Activated T-helper 2 cell treated with anti-CD3 and anti-CD28 coated beads, Interferon-gamma antibody, Interleukin-2, Interleukin-4, amounts not matched to agents 10 μg/mL and 5 μg/mL and 100 μg/mL, durations not matched to agents 14 hours and 24 hours and 36 hours (primary cell): ENCODE data around the gene GALNT14. TPM values are rescaled to one million over a fixed set of nuclear protein-coding genes. Genes with fewer than 3 reads are reported as not detected.

Source experiments
- DNase-seq: peaks from one replicate; pipeline ENCODE4 v3.0.0; 2021; ENCODE audit warnings: low spot score
- H3K27ac Mint-ChIP-seq: one replicate; pipeline ENCODE4 v1.8.0; 2021; ENCODE audit warnings: mixed read lengths
- H3K27me3 Mint-ChIP-seq: one replicate; pipeline ENCODE4 v1.8.0; 2021; ENCODE audit warnings: low read depth, mixed read lengths
- H3K36me3 Mint-ChIP-seq: one replicate; pipeline ENCODE4 v1.8.0; 2021; ENCODE audit warnings: low read depth, mixed read lengths
- H3K4me1 Mint-ChIP-seq: one replicate; pipeline ENCODE4 v1.8.0; 2021; ENCODE audit warnings: low read depth, mixed read lengths
- H3K4me3 Mint-ChIP-seq: one replicate; pipeline ENCODE4 v1.8.0; 2021; ENCODE audit warnings: low read depth, mild to moderate bottlenecking, moderate library complexity, mixed read lengths
- H3K9me3 Mint-ChIP-seq: one replicate; pipeline ENCODE4 v1.8.0; 2021; ENCODE audit warnings: mixed read lengths
- intact Hi-C: fragments of 100-400 bp; cut with micrococcal nuclease; formaldehyde crosslinking; loops from one replicate; pipeline ENCODE4 v1.15.1; 2023
- total RNA-seq: library from RNA; stranded (reverse); gene quantifications from 2 replicates; pipeline ENCODE4 v1.2.3, GENCODE V29; 2022

GALNT14 gene
- total RNA-seq, 1 donor from 2014 or later = 0.50 TPM

GRCh38 chr2:30964334-30965005 is 173.8 kb downstream of the GALNT14 start:
- Mint-ChIP-seq H3K27ac (no peak overlapping the region), H3K4me1 (no peaks in the 10 kb centered on the region), H3K36me3 (no peaks in the 10 kb centered on the region), H3K27me3 (no peaks in the 10 kb centered on the region), H3K9me3 (no peaks in the 10 kb centered on the region), H3K4me3 (no peak overlapping the region)
- intact Hi-C loops = no loop called here
- no peak for DNase-seq

- intact Hi-C loops = no loop called here
- H3K4me3 Mint-ChIP-seq = no peak overlapping the region
- no peak for DNase-seq
- no peak overlapping the region for H3K27ac Mint-ChIP-seq
- no peaks in the 10 kb centered on the region for H3K4me1 Mint-ChIP-seq
- no peaks in the 10 kb centered on the region for H3K36me3 Mint-ChIP-seq
- H3K27me3 Mint-ChIP-seq = no peaks in the 10 kb centered on the region
- no peaks in the 10 kb centered on the region for H3K9me3 Mint-ChIP-seq
Measured at GRCh38 chr2:30963184-30963583, 175.1 kb downstream of the GALNT14 start.

GRCh38 chr2:30960213-30960612 is 178.0 kb downstream of the GALNT14 start:
- H3K27ac Mint-ChIP-seq = no peak overlapping the region
- H3K9me3 Mint-ChIP-seq = no peaks in the 10 kb centered on the region
- DNase-seq = no peak
- no peaks in the 10 kb centered on the region for H3K27me3 Mint-ChIP-seq
- intact Hi-C loops = no loop called here
- H3K36me3 Mint-ChIP-seq = no peaks in the 10 kb centered on the region
- no peak overlapping the region for H3K4me3 Mint-ChIP-seq
- no peaks in the 10 kb centered on the region for H3K4me1 Mint-ChIP-seq

- Mint-ChIP-seq H3K27me3 (no peaks in the 10 kb centered on the region), H3K9me3 (no peaks in the 10 kb centered on the region), H3K4me3 (no peak overlapping the region), H3K36me3 (no peaks in the 10 kb centered on the region), H3K27ac (no peak overlapping the region), H3K4me1 (no peaks in the 10 kb centered on the region)
- no peak for DNase-seq
- intact Hi-C loops = no loop called here
Measured at GRCh38 chr2:30959653-30960052, 178.6 kb downstream of the GALNT14 start.

- no peak overlapping the region for H3K27ac Mint-ChIP-seq
- intact Hi-C loops = no loop called here
- H3K4me3 Mint-ChIP-seq = no peak overlapping the region
- H3K4me1 Mint-ChIP-seq = no peaks in the 10 kb centered on the region
- no peaks in the 10 kb centered on the region for H3K36me3 Mint-ChIP-seq
- H3K27me3 Mint-ChIP-seq = no peaks in the 10 kb centered on the region
- H3K9me3 Mint-ChIP-seq = no peaks in the 10 kb centered on the region
- DNase-seq = no peak
Measured at GRCh38 chr2:30958918-30959265, 179.3 kb downstream of the GALNT14 start.

- H3K9me3 Mint-ChIP-seq = no peaks in the 10 kb centered on the region
- intact Hi-C loops = no loop called here
- H3K36me3 Mint-ChIP-seq = no peaks in the 10 kb centered on the region
- no peaks in the 10 kb centered on the region for H3K4me1 Mint-ChIP-seq
- H3K4me3 Mint-ChIP-seq = no peak overlapping the region
- H3K27me3 Mint-ChIP-seq = no peaks in the 10 kb centered on the region
- DNase-seq = no peak
- no peak overlapping the region for H3K27ac Mint-ChIP-seq
Measured at GRCh38 chr2:30958193-30958917, 179.9 kb downstream of the GALNT14 start.

GRCh38 chr2:30957591-30957990 is 180.6 kb downstream of the GALNT14 start:
- DNase-seq = no peak
- Mint-ChIP-seq H3K4me3 (no peak overlapping the region), H3K9me3 (no peaks in the 10 kb centered on the region), H3K36me3 (no peaks in the 10 kb centered on the region), H3K27me3 (no peaks in the 10 kb centered on the region), H3K4me1 (no peaks in the 10 kb centered on the region), H3K27ac (no peak overlapping the region)
- intact Hi-C loops = no loop called here

- Mint-ChIP-seq H3K27ac (no peak overlapping the region), H3K4me1 (no peaks in the 10 kb centered on the region), H3K36me3 (no peaks in the 10 kb centered on the region), H3K4me3 (no peak overlapping the region), H3K27me3 (no peaks in the 10 kb centered on the region), H3K9me3 (no peaks in the 10 kb centered on the region)
- intact Hi-C loops = no loop called here
- no peak for DNase-seq
Measured at GRCh38 chr2:30956995-30957394, 181.2 kb downstream of the GALNT14 start.

GRCh38 chr2:30955516-30956132 is 182.6 kb downstream of the GALNT14 start:
- no peaks in the 10 kb centered on the region for H3K36me3 Mint-ChIP-seq
- intact Hi-C loops = no loop called here
- H3K27me3 Mint-ChIP-seq = no peaks in the 10 kb centered on the region
- no peak for DNase-seq
- H3K4me3 Mint-ChIP-seq = no peak overlapping the region
- H3K27ac Mint-ChIP-seq = no peak overlapping the region
- no peaks in the 10 kb centered on the region for H3K4me1 Mint-ChIP-seq
- no peaks in the 10 kb centered on the region for H3K9me3 Mint-ChIP-seq

GRCh38 chr2:30950339-30950738 is 187.9 kb downstream of the GALNT14 start:
- no peaks in the 10 kb centered on the region for H3K9me3 Mint-ChIP-seq
- DNase-seq = no peak
- no peaks in the 10 kb centered on the region for H3K4me1 Mint-ChIP-seq

GRCh38 chr2:30949435-30949834 is 188.8 kb downstream of the GALNT14 start:
- DNase-seq = no peak
- intact Hi-C loops = no loop called here
- no peaks in the 10 kb centered on the region for H3K36me3 Mint-ChIP-seq
- H3K27ac Mint-ChIP-seq = no peak overlapping the region
- no peak overlapping the region for H3K4me3 Mint-ChIP-seq
- no peaks in the 10 kb centered on the region for H3K9me3 Mint-ChIP-seq
- H3K27me3 Mint-ChIP-seq = no peaks in the 10 kb centered on the region
- H3K4me1 Mint-ChIP-seq = no peaks in the 10 kb centered on the region

More at GRCh38 chr2:30950339-30950738, 187.9 kb downstream of the GALNT14 start:
- Mint-ChIP-seq H3K36me3 (no peaks in the 10 kb centered on the region), H3K27me3 (no peaks in the 10 kb centered on the region), H3K4me3 (no peak overlapping the region), H3K27ac (no peak overlapping the region)
- intact Hi-C loops = no loop called here

- Mint-ChIP-seq H3K4me3 (no peak overlapping the region), H3K27ac (no peak overlapping the region), H3K27me3 (no peaks in the 10 kb centered on the region), H3K9me3 (no peaks in the 10 kb centered on the region), H3K36me3 (no peaks in the 10 kb centered on the region), H3K4me1 (no peaks in the 10 kb centered on the region)
- no peak for DNase-seq
- intact Hi-C loops = no loop called here
Measured at GRCh38 chr2:30948857-30949256, 189.4 kb downstream of the GALNT14 start.

- Mint-ChIP-seq H3K4me1 (no peaks in the 10 kb centered on the region), H3K27ac (no peak overlapping the region), H3K9me3 (no peaks in the 10 kb centered on the region), H3K4me3 (no peak overlapping the region), H3K36me3 (no peaks in the 10 kb centered on the region), H3K27me3 (no peaks in the 10 kb centered on the region)
- DNase-seq = no peak
- intact Hi-C loops = no loop called here
Measured at GRCh38 chr2:30948130-30948529, 190.1 kb downstream of the GALNT14 start.
